ENCODE results near the gene TMEM198. TPM values are rescaled to one million over a fixed set of nuclear protein-coding genes. Genes with fewer than 3 reads are reported as not detected.

TMEM198 gene
- total and polyA plus RNA-seq, 9 of the 15 experiments (the other 6 are each of a cell fraction or from before 2014, with no cell fraction given): 0.03 to 3.8 (median 1.0) TPM

GRCh38 chr2:219522111-219523030 is 21.5 kb upstream of the TMEM198 start (continued):
- TF ChIP-seq ATF3 (IDR thresholded peaks at IDR 0.05): peak; percentile 45; the same call in 1 of the 2 replicates
- TF ChIP-seq ATF3 (CRISPR knock-in tag; conservative IDR thresholded peaks at IDR 0.05): no peak
- no peak for TF ChIP-seq ZKSCAN1 (IDR thresholded peaks at IDR 0.05; ENCODE audit: low read depth, low read length)
- peak; percentile 67 for TF ChIP-seq GTF3C2 (IDR thresholded peaks at IDR 0.05; ENCODE audit: borderline replicate concordance, extremely low read depth, insufficient read length)
- TF ChIP-seq ZBTB9 (CRISPR knock-in tag; IDR thresholded peaks at IDR 0.05): peak; percentile 70
- TF ChIP-seq PHF20 (IDR thresholded peaks at IDR 0.05; ENCODE audit: partially characterized antibody): no peak
- TF ChIP-seq NR1H2 (CRISPR knock-in tag; IDR thresholded peaks at IDR 0.05): no peak
- TF ChIP-seq BRD9 (IDR thresholded peaks at IDR 0.05; ENCODE audit: low read depth, partially characterized antibody): peak; percentile 40
- TF ChIP-seq SUPT5H (IDR thresholded peaks at IDR 0.05): no peak
- TF ChIP-seq CEBPG (CRISPR knock-in tag; IDR thresholded peaks at IDR 0.05): no peak
- TF ChIP-seq CEBPG (tag; conservative IDR thresholded peaks at IDR 0.05 in 1 of 2, IDR thresholded peaks at IDR 0.05 in 1 of 2): no peak
- peak; percentile 76; the same call in 1 of the 2 replicates for TF ChIP-seq ZNF589 (CRISPR knock-in tag; IDR thresholded peaks at IDR 0.05; ENCODE audit: low read depth)
- peak in 1 of 2 experiments; percentile 28; a peak in 1 of 4 replicates for TF ChIP-seq ZNF639 (CRISPR knock-in tag; conservative IDR thresholded peaks at IDR 0.05 in 1 of 2, IDR thresholded peaks at IDR 0.05 in 1 of 2)

All from K562 (cell line).